22Rv1 (cell line): Measurements from ENCODE around the gene ZNF772.
"Not testable (repeated sequence)": the region's sequence is repeated elsewhere in the genome, so short reads cannot be mapped to it uniquely, and the experiment has no call there.

Experiments
- ZFX ChIP-seq: fragments of 450-650 bp; IDR thresholded peaks from 2 replicates; pipeline ENCODE4 v1.6.1; 2017; ENCODE audit warnings: antibody characterized with exemption, borderline replicate concordance
- TF ChIP-seq, protein P1 (sequence below): fragments of 450-650 bp; IDR thresholded peaks from 2 replicates; pipeline ENCODE4 v1.5.1; 2017; ENCODE audit warnings: mild to moderate bottlenecking

GRCh38 chr19:57488299-57488644 is 10.9 kb upstream of the ZNF772 start:
- TF ChIP-seq, protein P1, sequence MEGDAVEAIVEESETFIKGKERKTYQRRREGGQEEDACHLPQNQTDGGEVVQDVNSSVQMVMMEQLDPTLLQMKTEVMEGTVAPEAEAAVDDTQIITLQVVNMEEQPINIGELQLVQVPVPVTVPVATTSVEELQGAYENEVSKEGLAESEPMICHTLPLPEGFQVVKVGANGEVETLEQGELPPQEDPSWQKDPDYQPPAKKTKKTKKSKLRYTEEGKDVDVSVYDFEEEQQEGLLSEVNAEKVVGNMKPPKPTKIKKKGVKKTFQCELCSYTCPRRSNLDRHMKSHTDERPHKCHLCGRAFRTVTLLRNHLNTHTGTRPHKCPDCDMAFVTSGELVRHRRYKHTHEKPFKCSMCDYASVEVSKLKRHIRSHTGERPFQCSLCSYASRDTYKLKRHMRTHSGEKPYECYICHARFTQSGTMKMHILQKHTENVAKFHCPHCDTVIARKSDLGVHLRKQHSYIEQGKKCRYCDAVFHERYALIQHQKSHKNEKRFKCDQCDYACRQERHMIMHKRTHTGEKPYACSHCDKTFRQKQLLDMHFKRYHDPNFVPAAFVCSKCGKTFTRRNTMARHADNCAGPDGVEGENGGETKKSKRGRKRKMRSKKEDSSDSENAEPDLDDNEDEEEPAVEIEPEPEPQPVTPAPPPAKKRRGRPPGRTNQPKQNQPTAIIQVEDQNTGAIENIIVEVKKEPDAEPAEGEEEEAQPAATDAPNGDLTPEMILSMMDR: not testable (repeated sequence)
- TF ChIP-seq ZFX: not testable (repeated sequence)
